Measurements from ENCODE around the gene ISL1.

DNA sequence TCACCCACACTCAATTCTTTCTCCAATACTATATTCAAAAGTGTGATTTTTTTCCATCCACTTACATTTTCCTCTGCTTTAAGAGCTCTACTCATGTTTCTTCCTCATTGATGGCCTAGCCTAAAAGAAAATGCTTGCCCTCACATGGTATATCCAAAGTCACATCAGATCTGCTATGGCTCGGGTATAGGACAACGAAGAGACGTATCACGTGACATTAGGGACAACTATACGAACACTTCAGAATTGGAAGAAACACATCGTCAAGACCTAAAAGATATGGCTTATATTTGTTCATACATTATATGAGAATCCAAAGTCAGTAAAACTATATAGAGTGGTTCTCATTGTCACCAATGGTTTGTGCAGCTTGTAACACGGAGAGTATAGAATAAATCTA lies 8.2 kb upstream of the ISL1 start:
- TF ChIP-seq, protein P1, sequence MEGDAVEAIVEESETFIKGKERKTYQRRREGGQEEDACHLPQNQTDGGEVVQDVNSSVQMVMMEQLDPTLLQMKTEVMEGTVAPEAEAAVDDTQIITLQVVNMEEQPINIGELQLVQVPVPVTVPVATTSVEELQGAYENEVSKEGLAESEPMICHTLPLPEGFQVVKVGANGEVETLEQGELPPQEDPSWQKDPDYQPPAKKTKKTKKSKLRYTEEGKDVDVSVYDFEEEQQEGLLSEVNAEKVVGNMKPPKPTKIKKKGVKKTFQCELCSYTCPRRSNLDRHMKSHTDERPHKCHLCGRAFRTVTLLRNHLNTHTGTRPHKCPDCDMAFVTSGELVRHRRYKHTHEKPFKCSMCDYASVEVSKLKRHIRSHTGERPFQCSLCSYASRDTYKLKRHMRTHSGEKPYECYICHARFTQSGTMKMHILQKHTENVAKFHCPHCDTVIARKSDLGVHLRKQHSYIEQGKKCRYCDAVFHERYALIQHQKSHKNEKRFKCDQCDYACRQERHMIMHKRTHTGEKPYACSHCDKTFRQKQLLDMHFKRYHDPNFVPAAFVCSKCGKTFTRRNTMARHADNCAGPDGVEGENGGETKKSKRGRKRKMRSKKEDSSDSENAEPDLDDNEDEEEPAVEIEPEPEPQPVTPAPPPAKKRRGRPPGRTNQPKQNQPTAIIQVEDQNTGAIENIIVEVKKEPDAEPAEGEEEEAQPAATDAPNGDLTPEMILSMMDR (IDR thresholded peaks at IDR 0.05), result no peak
- no peak for TF ChIP-seq POLR2AphosphoS5 (IDR thresholded peaks at IDR 0.05; ENCODE audit: low read depth, low read length)
- TF ChIP-seq SIN3A (IDR thresholded peaks at IDR 0.05; ENCODE audit: borderline replicate concordance, insufficient read depth, low read depth, low read length), result no peak
- TF ChIP-seq TCF7L2 (IDR thresholded peaks at IDR 0.05; ENCODE audit: low read depth, low read length), result no peak
